ENCODE measurements around the gene CACNA1C. TPM values are rescaled to one million over a fixed set of nuclear protein-coding genes. Genes with fewer than 3 reads are reported as not detected.
A peak's percentile ranks its signal among the peaks of the same experiment; 100 is the strongest.

The CACNA1C gene
- total RNA-seq, 1 donor from 2014 or later, result 15.6 TPM

DNA sequence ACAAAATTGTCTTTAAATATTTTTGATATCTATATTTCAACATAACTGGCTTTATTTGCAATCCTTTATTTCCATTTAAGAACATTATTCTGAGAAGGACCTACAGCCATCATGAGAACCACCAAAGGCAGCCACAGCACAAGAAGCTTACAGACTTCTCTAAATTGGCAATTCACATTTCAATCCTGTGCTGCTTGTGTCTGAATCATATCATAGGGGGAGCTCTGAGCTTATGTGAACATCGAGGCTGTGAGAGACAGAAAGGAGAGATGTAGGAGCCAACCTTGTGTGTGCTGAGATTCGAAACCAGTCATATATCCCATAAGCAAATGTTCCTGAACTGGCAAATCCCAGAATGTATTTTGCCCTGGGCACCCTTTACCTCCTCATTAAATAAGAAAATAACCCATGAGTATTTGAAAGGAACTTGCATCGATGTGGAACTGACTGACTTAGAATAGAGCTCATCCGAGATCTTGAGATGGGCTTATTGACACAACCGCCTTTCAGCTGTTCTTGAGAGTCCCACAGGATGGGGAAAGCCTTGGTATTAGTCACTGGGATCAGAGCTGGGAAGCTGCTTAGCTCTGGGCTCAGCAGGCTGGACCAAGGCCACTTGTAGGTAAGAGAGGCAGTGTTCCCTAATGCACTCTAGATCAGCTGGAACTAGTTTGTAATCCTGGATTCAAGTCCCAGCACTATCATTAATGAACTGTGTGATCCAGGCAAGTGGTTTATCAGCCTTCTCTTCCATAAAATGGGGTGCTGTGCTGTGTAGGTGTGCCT is 329.8 kb downstream of the CACNA1C start:
- Histone ChIP-seq H3K4me1 (peaks cover 15% of the 10 kb centered on the region), H3K27me3 (no peaks in the 10 kb centered on the region), H3K9me3 (no peaks in the 10 kb centered on the region), H3K4me3 (no peak overlapping the region), H3K36me3 (no peaks in the 10 kb centered on the region), H3K27ac (no peak overlapping the region)
- DNase-seq, result no peak
- intact Hi-C loops (cut with DNase I), result no loop called here
- peak; percentile 30 for ATAC-seq
- TF ChIP-seq, protein P1, sequence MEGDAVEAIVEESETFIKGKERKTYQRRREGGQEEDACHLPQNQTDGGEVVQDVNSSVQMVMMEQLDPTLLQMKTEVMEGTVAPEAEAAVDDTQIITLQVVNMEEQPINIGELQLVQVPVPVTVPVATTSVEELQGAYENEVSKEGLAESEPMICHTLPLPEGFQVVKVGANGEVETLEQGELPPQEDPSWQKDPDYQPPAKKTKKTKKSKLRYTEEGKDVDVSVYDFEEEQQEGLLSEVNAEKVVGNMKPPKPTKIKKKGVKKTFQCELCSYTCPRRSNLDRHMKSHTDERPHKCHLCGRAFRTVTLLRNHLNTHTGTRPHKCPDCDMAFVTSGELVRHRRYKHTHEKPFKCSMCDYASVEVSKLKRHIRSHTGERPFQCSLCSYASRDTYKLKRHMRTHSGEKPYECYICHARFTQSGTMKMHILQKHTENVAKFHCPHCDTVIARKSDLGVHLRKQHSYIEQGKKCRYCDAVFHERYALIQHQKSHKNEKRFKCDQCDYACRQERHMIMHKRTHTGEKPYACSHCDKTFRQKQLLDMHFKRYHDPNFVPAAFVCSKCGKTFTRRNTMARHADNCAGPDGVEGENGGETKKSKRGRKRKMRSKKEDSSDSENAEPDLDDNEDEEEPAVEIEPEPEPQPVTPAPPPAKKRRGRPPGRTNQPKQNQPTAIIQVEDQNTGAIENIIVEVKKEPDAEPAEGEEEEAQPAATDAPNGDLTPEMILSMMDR (IDR thresholded peaks at IDR 0.05), result no peak

DNA sequence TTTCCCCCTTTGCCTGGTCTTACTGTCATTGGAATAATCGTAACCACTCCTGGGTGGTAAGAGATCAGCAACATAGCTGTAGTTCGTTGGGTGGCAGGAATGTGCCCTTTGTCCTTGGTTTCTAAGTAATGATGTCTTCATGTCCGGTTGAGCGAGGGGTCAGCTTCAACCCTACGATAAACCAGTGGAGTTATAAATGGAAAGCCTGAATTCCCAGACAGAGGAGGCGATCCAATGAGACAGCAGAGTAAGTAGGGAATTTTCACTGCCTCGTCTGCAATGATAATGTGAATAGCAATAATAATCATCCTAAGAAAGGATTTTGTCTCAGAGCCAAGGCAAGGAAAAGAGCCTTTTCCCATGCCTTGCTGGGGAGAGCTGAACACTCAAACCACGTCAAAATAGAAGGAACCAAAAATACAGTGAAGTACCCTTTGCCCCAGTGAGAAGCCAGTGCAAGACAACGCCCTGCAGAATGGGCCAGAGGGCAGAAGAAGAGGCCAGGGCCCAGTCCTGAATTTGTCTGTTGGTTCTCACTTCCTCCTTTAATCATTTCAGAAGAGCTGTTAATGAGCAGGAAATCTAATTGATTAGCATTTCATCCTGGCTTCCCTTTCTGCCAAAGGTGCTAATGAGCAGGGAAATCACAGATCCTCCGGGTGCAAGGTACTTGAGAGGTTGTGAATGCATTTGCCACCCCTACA is 330.7 kb downstream of the CACNA1C start:
- H3K4me3 ChIP-seq, result no peak overlapping the region
- DNase-seq (no peak), ATAC-seq (peak; percentile 89)
- no peak overlapping the region for H3K27ac ChIP-seq
- TF ChIP-seq, protein P1 (IDR thresholded peaks at IDR 0.05), result no peak
- intact Hi-C loops (cut with DNase I), result no loop called here
- peaks cover 15% of the 10 kb centered on the region for H3K4me1 ChIP-seq
- H3K36me3 ChIP-seq, result no peaks in the 10 kb centered on the region
- H3K27me3 ChIP-seq, result no peaks in the 10 kb centered on the region
- no peaks in the 10 kb centered on the region for H3K9me3 ChIP-seq

DNA sequence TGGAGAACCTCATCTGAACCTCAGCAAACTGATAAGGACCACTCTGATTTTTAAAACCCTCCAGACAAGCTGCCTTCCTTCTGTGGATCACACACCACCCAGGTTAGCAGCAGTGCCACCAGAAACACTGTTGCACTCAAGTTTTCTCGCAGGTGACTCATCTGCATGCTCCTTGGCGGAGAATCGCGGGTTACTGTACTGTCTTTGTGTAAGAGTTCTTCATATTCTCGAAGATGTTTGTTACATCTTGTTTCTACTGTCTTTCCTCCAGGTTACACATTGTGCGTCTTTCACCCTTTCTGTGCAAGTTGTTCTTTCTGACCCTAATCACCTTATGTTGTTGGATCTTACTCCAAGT is 331.2 kb downstream of the CACNA1C start:
- H3K27me3 ChIP-seq, result no peaks in the 10 kb centered on the region
- H3K4me1 ChIP-seq, result peaks cover 15% of the 10 kb centered on the region
- no peaks in the 10 kb centered on the region for H3K9me3 ChIP-seq
- DNase-seq (no peak), ATAC-seq (no peak)
- H3K27ac ChIP-seq, result no peak overlapping the region
- H3K36me3 ChIP-seq, result no peaks in the 10 kb centered on the region
- TF ChIP-seq, protein P1 (IDR thresholded peaks at IDR 0.05), result no peak
- H3K4me3 ChIP-seq, result no peak overlapping the region
- intact Hi-C loops (cut with DNase I), result no loop called here

DNA sequence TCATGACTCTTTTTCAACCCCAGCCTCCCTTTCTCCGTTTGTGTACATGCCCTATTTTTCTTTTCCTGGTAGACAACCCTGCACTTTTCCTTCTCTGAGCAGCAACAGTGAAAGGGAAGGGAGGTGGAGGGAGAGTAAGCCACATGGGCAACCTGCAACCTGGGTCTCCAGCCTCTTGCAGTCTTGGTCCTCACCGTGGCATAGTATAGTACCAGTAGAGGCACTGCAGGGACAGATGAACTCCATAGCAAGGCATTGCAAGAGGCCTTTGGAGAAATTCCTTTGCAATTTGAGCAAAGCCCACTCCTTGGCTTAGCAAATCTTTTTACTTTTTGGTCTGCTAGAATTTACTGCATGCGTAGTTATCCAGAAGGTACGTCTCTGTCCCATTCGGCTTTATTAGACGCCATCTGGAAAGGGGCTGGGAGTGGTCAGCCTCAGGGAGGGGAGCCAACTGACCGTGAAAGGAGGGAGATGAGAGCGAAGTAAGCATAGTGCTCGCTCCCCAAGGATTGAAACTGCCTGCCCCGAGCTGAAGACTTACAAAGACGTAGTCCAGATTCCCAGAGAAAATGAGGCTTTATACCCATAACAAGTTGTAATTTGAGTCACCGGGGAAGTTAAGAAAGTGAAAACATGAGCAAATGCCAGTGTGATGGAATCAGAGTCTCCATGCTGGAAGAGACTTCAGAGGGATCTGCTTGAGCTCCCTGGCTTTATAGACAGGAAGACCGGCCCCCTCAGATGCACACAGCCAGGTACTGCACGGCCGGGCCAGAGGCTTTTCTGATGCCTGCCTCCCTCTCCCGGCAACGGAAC is 332.0 kb downstream of the CACNA1C start:
- intact Hi-C loops (cut with DNase I), result no loop called here
- Histone ChIP-seq H3K4me3 (no peak overlapping the region), H3K27me3 (no peaks in the 10 kb centered on the region), H3K36me3 (no peaks in the 10 kb centered on the region), H3K27ac (no peak overlapping the region), H3K9me3 (no peaks in the 10 kb centered on the region), H3K4me1 (peaks cover 15% of the 10 kb centered on the region)
- ATAC-seq (no peak), DNase-seq (no peak)
- TF ChIP-seq, protein P1 (IDR thresholded peaks at IDR 0.05), result no peak

DNA sequence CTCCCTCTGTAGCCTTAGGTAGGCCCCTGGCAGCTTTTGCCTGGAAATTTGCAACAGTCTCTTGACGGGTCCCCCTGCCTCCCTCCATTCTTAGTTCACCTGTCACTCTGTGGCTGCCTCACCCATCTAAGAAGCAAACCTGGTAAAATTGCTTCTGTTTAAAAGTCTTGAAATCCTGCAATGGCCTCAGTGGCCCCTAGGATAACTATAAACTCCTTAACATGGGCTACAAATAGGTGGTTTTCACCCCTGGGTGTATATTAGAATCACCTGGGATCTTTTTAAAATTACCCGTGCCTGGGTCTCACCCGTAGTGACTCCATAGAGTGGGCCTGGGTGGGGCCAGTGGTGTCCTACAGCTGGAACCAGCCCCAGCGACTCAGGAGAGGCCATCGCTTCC is 332.7 kb downstream of the CACNA1C start:
- H3K4me3 ChIP-seq, result no peak overlapping the region
- TF ChIP-seq, protein P1 (IDR thresholded peaks at IDR 0.05), result no peak
- peaks cover 15% of the 10 kb centered on the region for H3K4me1 ChIP-seq
- H3K27ac ChIP-seq, result no peak overlapping the region
- no peaks in the 10 kb centered on the region for H3K36me3 ChIP-seq
- H3K9me3 ChIP-seq, result no peaks in the 10 kb centered on the region
- intact Hi-C loops (cut with DNase I), result no loop called here
- DNase-seq, result no peak
- ATAC-seq, result no peak
- H3K27me3 ChIP-seq, result no peaks in the 10 kb centered on the region

Data from upper lobe of right lung (tissue), 1 donor.